Astrocyte (in vitro differentiated cells and primary cell): ENCODE data around the gene ZNF439.

Experiments used
- CTCF ChIP-seq: IDR thresholded peaks from 2 replicates; pipeline ENCODE4 v1.5.1; 2011; ENCODE audit warnings: low read depth, mild to moderate bottlenecking, inconsistent platforms, low read length, moderate library complexity; ENCODE audit not compliant: insufficient read depth
- EZH2 ChIP-seq: IDR thresholded peaks from 2 replicates; pipeline ENCODE4 v1.6.1; 2012; ENCODE audit warnings: mild to moderate bottlenecking, low read length, inconsistent platforms; ENCODE audit not compliant: insufficient read depth

- no peak for TF ChIP-seq CTCF
- TF ChIP-seq EZH2: no peak
Measured at GRCh38 chr19:11887234-11887610, 38.7 kb downstream of the ZNF439 start.
